Measurements from ENCODE around the gene ITSN2. TPM values are rescaled to one million over a fixed set of nuclear protein-coding genes. Genes with fewer than 3 reads are reported as not detected.

Gene ITSN2
- total RNA-seq, 4 donors from 2014 or later, result 58.1 to 68.4 (median 65.8) TPM

GRCh38 chr2:24276349-24276899 is 83.9 kb downstream of the ITSN2 start:
- intact Hi-C loops (cut with DNase I; ENCODE audit: low total_unique reads), result no loop called here
- 46 to 48% methylated on average over 4 of the region's 4 CpGs for WGBS, 2 donors
- DNase-seq (ENCODE audit: low spot score in 2 of 2), result no peak
- TF ChIP-seq POLR2A (IDR thresholded peaks at IDR 0.05) (no peak), CTCF (IDR thresholded peaks at IDR 0.05) (no peak)
- no peak overlapping the region for H3K4me3 ChIP-seq (ENCODE audit: low read depth, poor library complexity, severe bottlenecking)

- TF ChIP-seq CTCF (IDR thresholded peaks at IDR 0.05), result no peak
- no peak for TF ChIP-seq POLR2A (IDR thresholded peaks at IDR 0.05)
- intact Hi-C loops (cut with DNase I; ENCODE audit: low total_unique reads), result no loop called here
- H3K4me3 ChIP-seq (ENCODE audit: low read depth, poor library complexity, severe bottlenecking), result no peak overlapping the region
- no peak for DNase-seq (ENCODE audit: low spot score in 2 of 2)
Measured at GRCh38 chr2:24274809-24275208, 85.5 kb downstream of the ITSN2 start.

GRCh38 chr2:24273598-24273997 is 86.7 kb downstream of the ITSN2 start:
- WGBS, 2 donors, result 93 to 100% methylated on average over 2 of the region's 2 CpGs
- no peak for DNase-seq (ENCODE audit: low spot score in 2 of 2)
- no peak for TF ChIP-seq CTCF (IDR thresholded peaks at IDR 0.05)
- TF ChIP-seq POLR2A (IDR thresholded peaks at IDR 0.05), result no peak
- intact Hi-C loops (cut with DNase I; ENCODE audit: low total_unique reads), result no loop called here
- H3K4me3 ChIP-seq (ENCODE audit: low read depth, poor library complexity, severe bottlenecking), result no peak overlapping the region

GRCh38 chr2:24272907-24273306 is 87.4 kb downstream of the ITSN2 start:
- DNase-seq (ENCODE audit: low spot score in 2 of 2), result no peak
- WGBS, 2 donors, result 92 to 94% methylated on average over 2 of the region's 2 CpGs
- H3K4me3 ChIP-seq (ENCODE audit: low read depth, poor library complexity, severe bottlenecking), result no peak overlapping the region
- intact Hi-C loops (cut with DNase I; ENCODE audit: low total_unique reads), result no loop called here
- TF ChIP-seq POLR2A (IDR thresholded peaks at IDR 0.05) (no peak), CTCF (IDR thresholded peaks at IDR 0.05) (no peak)

GRCh38 chr2:24272161-24272802 is 88.1 kb downstream of the ITSN2 start:
- intact Hi-C loops (cut with DNase I; ENCODE audit: low total_unique reads), result no loop called here
- TF ChIP-seq CTCF (IDR thresholded peaks at IDR 0.05) (no peak), POLR2A (IDR thresholded peaks at IDR 0.05) (no peak)
- DNase-seq (ENCODE audit: low spot score in 2 of 2), result no peak
- 96 to 100% methylated on average over 2 of the region's 2 CpGs for WGBS, 2 donors
- H3K4me3 ChIP-seq (ENCODE audit: low read depth, poor library complexity, severe bottlenecking), result no peak overlapping the region

GRCh38 chr2:24269265-24269664 is 91.1 kb downstream of the ITSN2 start:
- WGBS, 2 donors, result 98 to 99% methylated on average over 3 of the region's 3 CpGs

More at GRCh38 chr2:24269265-24269664, 91.1 kb downstream of the ITSN2 start:
- no peak for DNase-seq (ENCODE audit: low spot score in 2 of 2)
- intact Hi-C loops (cut with DNase I; ENCODE audit: low total_unique reads), result no loop called here
- no peak for TF ChIP-seq CTCF (IDR thresholded peaks at IDR 0.05)
- TF ChIP-seq POLR2A (IDR thresholded peaks at IDR 0.05), result no peak
- no peak overlapping the region for H3K4me3 ChIP-seq (ENCODE audit: low read depth, poor library complexity, severe bottlenecking)

Measured in lower leg skin (tissue), 4 donors.